HG03558 (cell line): ENCODE results near the gene MTCH2.
"Not testable (repeated sequence)": the region's sequence is repeated elsewhere in the genome, so short reads cannot be mapped to it uniquely, and the experiment has no call there.

Source experiments
- ATAC-seq: cut with Tn5 transposase; IDR thresholded peaks from one replicate; pipeline ENCODE4 v1.9.1; 2021; ENCODE audit warnings: moderate number of reproducible peaks; ENCODE audit not compliant: unreplicated experiment; ENCODE audit errors: extremely low read depth

MTCH2 gene

DNA sequence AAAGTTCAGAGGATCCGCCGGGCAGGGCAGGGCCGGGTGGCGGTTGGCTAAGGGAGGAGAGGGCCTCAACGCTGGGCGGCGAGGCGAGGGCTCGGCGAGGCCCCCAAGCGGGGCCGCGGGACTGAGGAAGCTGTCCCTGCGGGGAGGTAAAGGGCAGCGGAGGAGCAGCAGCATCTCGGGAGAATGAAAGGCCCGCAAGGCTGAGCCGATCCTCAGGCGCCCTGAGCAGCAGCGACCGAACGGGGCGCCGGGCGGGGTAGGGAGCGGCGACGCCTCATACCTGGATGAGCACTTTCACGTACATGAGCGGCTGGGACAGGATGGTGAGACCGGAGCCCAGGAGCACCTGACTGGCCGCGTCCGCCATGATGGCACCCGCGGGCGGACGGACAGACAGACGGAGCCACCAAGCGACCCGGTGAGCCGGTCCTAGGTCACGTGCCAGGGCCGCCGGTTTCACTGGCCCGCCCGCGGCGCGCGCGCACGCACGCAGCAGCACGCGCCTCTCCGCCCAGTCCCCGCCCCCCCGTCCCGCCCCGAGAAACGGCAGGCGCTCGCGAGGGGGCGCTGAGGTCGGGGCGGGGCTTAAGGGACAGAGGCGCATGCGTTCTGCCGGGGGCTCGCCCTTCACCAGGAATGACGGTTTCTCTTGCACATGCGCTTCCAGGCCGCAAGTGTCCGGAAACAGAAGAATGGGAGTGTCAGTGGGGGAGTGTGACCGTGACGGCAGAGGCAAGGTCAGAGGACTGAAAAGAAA, at the start of gene MTCH2:
TSS of gene MTCH2 (minus strand) at position 461 of the 757 bp plus-strand sequence. CDS start at position 367, 94 bp downstream.
- ATAC-seq: peak; percentile 93

DNA sequence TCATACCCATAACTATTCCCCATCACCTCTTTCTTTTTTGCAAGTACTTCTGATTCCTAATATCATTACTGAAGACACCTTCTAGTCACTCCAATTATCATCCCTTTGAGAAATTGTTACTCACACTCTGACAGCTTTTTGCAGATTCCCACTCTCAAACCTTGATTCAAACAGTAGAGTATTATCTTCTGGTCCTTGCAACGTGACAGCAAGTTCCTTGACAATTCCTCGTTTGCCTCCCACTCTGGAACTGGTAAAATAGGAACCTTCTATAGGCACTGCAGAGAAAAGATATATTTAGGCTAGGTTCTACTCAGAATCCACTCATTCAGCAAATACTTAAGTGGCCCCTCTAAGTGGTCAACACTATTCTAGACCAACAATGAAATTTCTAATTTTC, 49.6 kb upstream of the MTCH2 start:
- ATAC-seq: no peak

DNA sequence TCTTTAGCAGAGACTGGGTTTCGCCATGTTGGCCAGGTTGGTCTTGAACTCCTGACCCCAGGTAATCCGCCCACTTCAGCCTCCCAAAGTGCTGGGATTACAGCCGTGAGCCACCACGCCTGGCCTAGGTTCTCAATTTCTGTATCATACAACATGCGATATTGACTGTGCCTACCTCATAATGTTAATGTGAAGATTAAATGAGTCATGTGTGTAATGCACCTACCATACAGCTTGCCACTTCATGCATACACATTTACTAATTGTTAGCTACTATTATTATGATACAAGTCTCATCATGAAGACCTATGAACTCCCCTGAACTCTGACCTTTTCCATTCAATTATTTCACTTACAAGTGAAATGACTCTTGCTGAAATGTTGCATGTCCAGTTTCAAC, 47.1 kb upstream of the MTCH2 start:
- no peak for ATAC-seq

DNA sequence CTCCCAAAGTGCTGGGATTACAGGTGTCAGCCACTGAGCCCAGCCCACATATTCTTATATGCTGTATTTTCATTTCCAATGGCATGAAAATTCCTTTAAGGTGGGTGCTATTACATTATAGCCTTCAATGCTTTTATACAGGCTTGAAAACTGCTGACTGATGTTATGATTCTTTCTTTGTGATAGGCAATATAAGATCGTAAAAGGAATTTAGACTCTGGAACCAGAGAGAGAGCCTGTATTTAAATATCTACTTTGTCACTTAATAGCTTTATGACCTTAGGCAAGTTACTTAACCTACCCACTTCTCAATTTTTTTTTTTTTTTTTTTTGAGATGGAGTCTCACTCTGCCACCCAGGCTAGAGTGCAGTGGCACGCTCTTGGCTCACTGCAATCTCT, 46.6 kb upstream of the MTCH2 start:
- ATAC-seq: no peak

GRCh38 chr11:47688111-47688510, 45.8 kb upstream of the MTCH2 start:
- no peak for ATAC-seq

DNA sequence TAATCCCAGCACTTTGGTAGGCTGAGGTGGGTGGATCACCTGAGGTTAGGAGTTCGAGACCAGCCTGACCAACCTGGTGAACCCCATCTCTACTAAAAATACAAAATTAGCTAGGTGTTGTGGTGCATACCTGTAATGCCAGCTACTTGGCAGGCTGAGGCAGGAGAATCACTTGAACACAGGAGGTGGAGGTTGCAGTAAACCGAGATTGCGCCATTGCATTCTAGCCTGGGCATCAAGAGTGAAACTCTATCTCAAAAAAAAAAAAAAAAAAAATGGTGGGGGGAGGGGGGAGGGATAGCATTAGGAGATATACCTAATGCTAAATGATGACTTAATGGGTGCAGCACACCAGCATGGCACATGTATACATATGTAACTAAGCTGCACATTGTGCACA, 44.3 kb upstream of the MTCH2 start:
- ATAC-seq: not testable (repeated sequence)

GRCh38 chr11:47686151-47686550, 43.8 kb upstream of the MTCH2 start:
- ATAC-seq: no peak

DNA sequence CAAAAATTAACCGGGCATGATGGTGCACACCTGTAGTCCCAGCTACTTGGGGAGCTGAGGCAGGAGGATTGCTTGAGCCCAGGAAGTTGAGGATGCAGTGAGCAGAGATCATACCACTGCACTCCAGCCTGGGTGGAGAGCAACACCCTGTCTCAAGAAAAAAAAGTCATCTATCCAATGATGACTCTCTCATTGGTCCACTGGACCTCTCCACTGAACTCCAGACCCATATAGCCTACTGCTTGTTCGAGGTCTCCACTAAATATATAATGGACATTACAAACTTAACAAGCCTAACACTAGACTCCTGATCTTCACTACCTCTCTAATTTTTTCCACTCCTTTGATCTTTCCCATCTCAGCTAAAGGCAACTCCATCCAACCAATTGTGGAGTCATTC, 33.5 kb upstream of the MTCH2 start:
- ATAC-seq: no peak

- ATAC-seq: no peak
These were observed 29.9 kb upstream of the MTCH2 start for GRCh38 chr11:47672283-47672730.

DNA sequence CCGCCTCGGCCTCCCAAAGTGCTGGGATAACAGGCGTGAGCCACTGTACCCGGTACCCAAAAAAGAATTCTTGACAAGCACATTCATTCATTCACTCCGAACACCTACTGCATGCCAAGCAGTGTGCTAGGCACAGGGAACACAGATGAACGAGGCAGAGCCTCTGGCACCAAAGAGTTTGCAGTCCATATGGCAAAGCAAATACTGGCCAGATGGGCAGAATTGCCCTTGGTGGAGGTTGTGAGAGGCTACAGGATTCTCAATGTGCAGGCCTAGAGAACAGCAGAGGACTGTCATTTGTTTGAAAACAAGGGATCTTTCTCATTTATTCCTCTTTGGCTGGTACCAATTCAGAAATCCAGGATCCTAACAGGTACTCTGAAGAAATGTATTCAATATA, 27.5 kb upstream of the MTCH2 start:
- no peak for ATAC-seq

DNA sequence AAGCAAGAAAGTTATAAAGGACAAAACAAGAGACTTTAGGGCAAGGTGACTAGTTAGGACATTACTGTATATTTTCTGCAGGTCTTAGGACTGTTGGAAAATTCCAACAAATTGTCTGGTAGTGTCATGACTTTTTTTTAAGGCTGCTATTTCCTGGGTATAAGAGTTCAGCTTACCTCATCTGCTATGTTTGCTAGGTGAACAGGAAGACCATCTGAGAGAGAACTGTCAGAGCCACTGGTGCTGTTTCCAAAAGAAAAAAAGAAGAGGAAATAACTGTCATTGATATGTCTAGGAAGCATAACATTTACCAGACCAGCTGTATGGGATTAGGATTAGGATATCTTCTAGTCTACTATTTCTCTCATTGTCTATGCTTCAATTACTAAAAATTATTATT, 26.3 kb upstream of the MTCH2 start:
- ATAC-seq: no peak

DNA sequence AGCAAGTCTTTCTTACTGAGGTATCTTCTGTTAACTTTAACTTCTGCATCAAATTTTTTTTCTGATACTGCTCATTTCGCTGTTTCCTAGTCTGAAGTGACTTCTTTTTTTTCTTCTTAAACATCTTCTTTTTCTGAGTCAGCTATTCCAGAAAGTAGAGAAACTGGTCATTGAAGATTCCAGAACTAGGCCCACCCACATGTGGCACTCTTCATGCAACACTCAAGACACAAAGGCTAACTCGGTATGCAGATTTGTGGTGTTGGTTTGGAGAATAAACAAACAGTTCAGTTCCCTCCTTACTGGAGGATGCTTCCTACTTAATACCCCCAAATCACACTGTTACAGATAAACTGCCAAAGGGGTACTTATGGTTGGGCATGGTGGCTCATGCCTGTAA, 25.2 kb upstream of the MTCH2 start:
- no peak for ATAC-seq

- ATAC-seq: no peak
These were observed 24.8 kb upstream of the MTCH2 start for GRCh38 chr11:47667135-47667534.

GRCh38 chr11:47664936-47665335, 22.6 kb upstream of the MTCH2 start:
- ATAC-seq: not testable (repeated sequence)

- no peak for ATAC-seq
These were observed 18.9 kb upstream of the MTCH2 start for GRCh38 chr11:47661245-47661644.

GRCh38 chr11:47659276-47659675, 16.9 kb upstream of the MTCH2 start:
- no peak for ATAC-seq

- ATAC-seq: no peak
These were observed 14.0 kb upstream of the MTCH2 start for GRCh38 chr11:47656260-47656885.

DNA sequence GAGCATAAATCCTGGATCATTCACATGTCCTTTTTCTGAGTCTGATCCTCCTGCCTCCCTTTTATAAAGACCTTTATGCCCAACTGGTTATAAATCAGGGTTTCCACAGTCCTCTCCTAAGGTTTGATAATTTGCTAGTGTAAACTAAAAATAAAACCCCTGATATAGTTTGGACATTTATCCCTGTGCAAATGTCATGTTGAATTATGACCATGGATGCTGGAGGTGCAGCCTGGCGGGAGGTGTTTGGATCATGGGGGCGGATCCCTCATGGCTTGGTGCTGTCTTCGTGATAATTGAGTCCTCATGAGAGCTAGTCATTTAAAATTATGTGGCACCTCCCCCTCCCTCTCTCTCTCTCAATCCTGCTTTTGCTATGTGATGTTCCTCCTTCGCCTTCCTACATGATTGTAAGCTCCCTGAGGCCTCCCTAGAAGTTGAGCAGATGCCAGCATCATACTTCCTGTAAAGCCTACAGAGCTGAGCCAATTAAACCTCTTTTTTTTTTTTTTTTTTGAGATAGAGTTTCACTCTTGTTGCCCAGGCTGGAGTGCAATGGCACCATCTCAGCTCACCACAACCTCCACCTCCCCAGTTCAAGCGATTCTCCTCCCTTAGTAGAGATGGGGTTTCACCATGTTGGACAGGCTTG, 9.6 kb upstream of the MTCH2 start:
- no peak for ATAC-seq

GRCh38 chr11:47649276-47649675, 6.9 kb upstream of the MTCH2 start:
- ATAC-seq: no peak

DNA sequence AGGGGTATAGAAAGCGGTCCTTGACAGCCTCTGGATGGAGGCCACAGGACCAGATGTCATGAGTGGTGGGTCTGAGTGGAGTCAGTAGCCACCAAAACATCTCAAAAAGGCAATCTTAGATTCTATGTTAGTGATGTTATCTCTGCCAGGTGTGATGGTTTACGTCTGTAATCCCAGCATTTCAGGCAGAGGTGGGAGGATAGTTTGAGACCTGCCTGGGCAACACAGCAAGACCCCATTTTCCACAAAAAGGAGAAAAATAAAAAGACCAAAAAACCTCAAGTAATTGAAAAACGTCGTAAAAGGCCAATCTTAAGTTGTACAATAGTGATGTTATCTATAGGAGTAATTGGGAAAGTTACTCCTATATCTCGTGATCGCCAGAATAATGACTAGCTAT, 3.7 kb upstream of the MTCH2 start:
- ATAC-seq: no peak

DNA sequence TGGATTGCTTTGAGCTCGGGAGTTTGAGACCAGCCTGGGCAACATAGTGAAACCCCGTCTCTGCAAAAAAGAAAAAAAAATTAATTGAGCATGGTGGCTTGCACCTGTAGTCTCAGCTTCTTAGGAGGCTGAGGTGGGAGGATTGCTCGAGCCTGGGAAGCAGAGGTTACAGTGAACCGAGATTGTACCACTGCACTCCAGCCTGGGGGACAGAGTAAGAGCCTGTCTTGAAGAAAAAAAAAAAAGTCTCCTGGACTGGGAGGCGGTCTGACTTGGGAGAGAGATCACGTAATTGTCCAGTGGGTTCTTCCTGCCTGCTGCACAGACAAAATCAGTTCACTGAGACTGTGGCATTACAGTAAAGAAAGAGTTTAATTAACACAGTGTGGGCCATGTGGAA, 3.1 kb upstream of the MTCH2 start:
- no peak for ATAC-seq
